NCI-H1436 (cell line): ENCODE results near the gene TPR.

Experiments used
- DNase-seq: peaks from one replicate; lab custom pipeline; 2025; lab: John Stamatoyannopoulos, UW

Gene TPR

GRCh38 chr1:186327331-186327730 lies 47.7 kb downstream of the TPR start:
- no peak for DNase-seq

GRCh38 chr1:186326009-186326408 lies 49.0 kb downstream of the TPR start:
- DNase-seq, result no peak

- DNase-seq, result no peak
These were observed 49.8 kb downstream of the TPR start for GRCh38 chr1:186325239-186325638.

GRCh38 chr1:186323865-186324264 lies 51.2 kb downstream of the TPR start:
- no peak for DNase-seq

- DNase-seq, result no peak
These were observed 59.5 kb downstream of the TPR start for GRCh38 chr1:186315570-186315969.

- DNase-seq, result no peak
These were observed 63.5 kb downstream of the TPR start for GRCh38 chr1:186311375-186312051.

GRCh38 chr1:186310307-186310706 lies 64.7 kb downstream of the TPR start:
- no peak for DNase-seq

- DNase-seq, result no peak
These were observed 66.6 kb downstream of the TPR start for GRCh38 chr1:186308264-186309060.

GRCh38 chr1:186307445-186307844 lies 67.6 kb downstream of the TPR start:
- DNase-seq, result no peak

GRCh38 chr1:186306533-186306932 lies 68.5 kb downstream of the TPR start:
- DNase-seq, result no peak

GRCh38 chr1:186304982-186305949 lies 69.8 kb downstream of the TPR start:
- DNase-seq, result peak; percentile 7

GRCh38 chr1:186303911-186304310 lies 71.1 kb downstream of the TPR start:
- DNase-seq, result no peak

- DNase-seq, result no peak
These were observed 72.6 kb downstream of the TPR start for GRCh38 chr1:186302381-186302920.

- DNase-seq, result no peak
These were observed 73.6 kb downstream of the TPR start for GRCh38 chr1:186301448-186301847.

GRCh38 chr1:186300056-186300455 lies 75.0 kb downstream of the TPR start:
- no peak for DNase-seq

GRCh38 chr1:186299570-186299969 lies 75.5 kb downstream of the TPR start:
- no peak for DNase-seq

- no peak for DNase-seq
These were observed 76.2 kb downstream of the TPR start for GRCh38 chr1:186298851-186299250.

- no peak for DNase-seq
These were observed 77.5 kb downstream of the TPR start for GRCh38 chr1:186297439-186298045.

GRCh38 chr1:186295980-186296379 lies 79.1 kb downstream of the TPR start, which contains the start of gene PRG4:
PRG4 (plus strand) TSS chr1:186296279.
- no peak for DNase-seq

GRCh38 chr1:186292875-186293274 lies 82.2 kb downstream of the TPR start:
- no peak for DNase-seq

GRCh38 chr1:186291271-186291670 lies 83.8 kb downstream of the TPR start:
- no peak for DNase-seq
